Left kidney (tissue), 1 donor: Measurements from ENCODE around the gene LENG8. TPM values are rescaled to one million over a fixed set of nuclear protein-coding genes. Genes with fewer than 3 reads are reported as not detected.

Experiments
- polyA plus RNA-seq: library from polyadenylated mRNA; unstranded; fragments of 120-200 nt; gene quantifications from one replicate; pipeline ENCODE4 v1.2.1, GENCODE V29; 2013; ENCODE audit not compliant: insufficient read length

LENG8 gene
- polyA plus RNA-seq, 1 donor: 189 TPM

Other genes with a start within 250 kb of the LENG8 start
- gene RPS9, start 248.3 kb upstream of the LENG8 start, polyA plus RNA-seq: 1,221 TPM
- gene LILRB3, start 226.2 kb upstream of the LENG8 start, polyA plus RNA-seq: 0.76 TPM
- gene LILRA6, start 206.4 kb upstream of the LENG8 start, polyA plus RNA-seq: 0.32 TPM
- gene LILRB5, start 191.9 kb upstream of the LENG8 start, polyA plus RNA-seq: 1.6 TPM
- 0.45 TPM for gene LILRB2, start 168.1 kb upstream of the LENG8 start, polyA plus RNA-seq
- gene LILRA5, start 136.0 kb upstream of the LENG8 start, polyA plus RNA-seq: 0.45 TPM
- gene LILRA4, start 110.0 kb upstream of the LENG8 start, polyA plus RNA-seq: not detected
- gene LAIR1, start 84.3 kb upstream of the LENG8 start, polyA plus RNA-seq: 3.2 TPM
- gene TTYH1, start 33.7 kb upstream of the LENG8 start, polyA plus RNA-seq: 7.8 TPM
- gene LENG9, start 14.6 kb downstream of the LENG8 start, polyA plus RNA-seq: 1.7 TPM
- gene CDC42EP5, start 24.1 kb downstream of the LENG8 start, polyA plus RNA-seq: 13.0 TPM
- gene LAIR2, start 53.6 kb downstream of the LENG8 start, polyA plus RNA-seq: not detected
- 0.40 TPM for gene LILRA2, start 124.6 kb downstream of the LENG8 start, polyA plus RNA-seq
- gene LILRA1, start 144.4 kb downstream of the LENG8 start, polyA plus RNA-seq: 0.32 TPM
- gene LILRB1, start 181.3 kb downstream of the LENG8 start, polyA plus RNA-seq: 1.4 TPM
- gene LILRB4, start 213.8 kb downstream of the LENG8 start, polyA plus RNA-seq: 1.3 TPM